Liver (tissue), 9 donors: Measurements from ENCODE around the gene CD300H. TPM values are rescaled to one million over a fixed set of nuclear protein-coding genes. Genes with fewer than 3 reads are reported as not detected.
A peak's percentile ranks its signal among the peaks of the same experiment; 100 is the strongest.

Source experiments
- DNase-seq: peaks from one replicate; pipeline ENCODE4 v3.0.0-alpha.2; 2017; ENCODE audit warnings: low spot score
- H3K27ac ChIP-seq, 2 donors: one replicate each; pipeline ENCODE4 v1.7.0; 2013; ENCODE audit warnings: inconsistent platforms in 2 of 2, low read length in 2 of 2, control low read depth in 1 of 2, low read depth in 1 of 2, mild to moderate bottlenecking in 1 of 2
- H3K27me3 ChIP-seq, 4 donors: one replicate each; pipeline versions ENCODE4 v1.6.1 to v1.7.0; 2013; ENCODE audit warnings: low read length in 3 of 4, inconsistent platforms in 1 of 4, mild to moderate bottlenecking in 1 of 4, moderate library complexity in 1 of 4; ENCODE audit not compliant: control insufficient read depth in 4 of 4, insufficient read depth in 4 of 4
- H3K36me3 ChIP-seq, 4 donors: one replicate each; pipeline versions ENCODE4 v1.6.1 to v1.7.0; 2013; ENCODE audit warnings: low read length in 3 of 4, mild to moderate bottlenecking in 3 of 4, low read depth in 1 of 4, moderate library complexity in 1 of 4; ENCODE audit not compliant: control insufficient read depth in 4 of 4, insufficient read depth in 3 of 4
- H3K4me1 ChIP-seq, 4 donors: one replicate each; pipeline versions ENCODE4 v1.6.1 to v1.7.0; 2013; ENCODE audit warnings: low read length in 3 of 4, mild to moderate bottlenecking in 3 of 4, moderate library complexity in 1 of 4; ENCODE audit not compliant: control insufficient read depth in 4 of 4, insufficient read depth in 4 of 4
- H3K4me3 ChIP-seq, 3 donors: one replicate each; pipeline versions ENCODE4 v1.6.1 to v1.7.0; 2013; ENCODE audit warnings: low read length in 3 of 3, control low read depth in 1 of 3, low read depth in 1 of 3, mild to moderate bottlenecking in 1 of 3
- H3K9ac ChIP-seq, 2 donors: one replicate each; pipeline ENCODE4 v1.7.0; 2013; ENCODE audit warnings: low read length in 2 of 2, mild to moderate bottlenecking in 2 of 2, moderate library complexity in 2 of 2, control low read depth in 1 of 2, low read depth in 1 of 2
- H3K9me3 ChIP-seq, 4 donors: one replicate each; pipeline versions ENCODE4 v1.6.1 to v1.7.0; 2013; ENCODE audit warnings: low read length in 3 of 4; ENCODE audit not compliant: control insufficient read depth in 4 of 4
- CTCF ChIP-seq: fragments of 150-350 bp; IDR thresholded peaks from 2 replicates; pipeline ENCODE4 v1.5.1; 2017; ENCODE audit warnings: improper control_type of control experiment, low read depth, low read length; ENCODE audit not compliant: missing input control
- EGR1 ChIP-seq, 2 donors: IDR thresholded peaks; 2 replicates each; pipeline ENCODE4 v1.6.1; 2016 to 2018; ENCODE audit warnings: antibody characterized with exemption in 2 of 2, low read depth in 2 of 2
- FOXA1 ChIP-seq: IDR thresholded peaks from 2 replicates; pipeline ENCODE4 v1.6.1; 2016; ENCODE audit warnings: antibody characterized with exemption
- FOXA2 ChIP-seq: IDR thresholded peaks from 2 replicates; pipeline ENCODE4 v1.6.1; 2016; ENCODE audit warnings: antibody characterized with exemption
- GABPA ChIP-seq, 2 donors: IDR thresholded peaks in 1 of 2; conservative IDR thresholded peaks in 1 of 2; 2 replicates each; pipeline ENCODE4 v1.6.1; 2016; ENCODE audit warnings: antibody characterized with exemption in 2 of 2, mild to moderate bottlenecking in 1 of 2, moderate library complexity in 1 of 2
- HNF4G ChIP-seq: IDR thresholded peaks from 2 replicates; pipeline ENCODE4 v1.6.1; 2016; ENCODE audit warnings: antibody characterized with exemption
- JUND ChIP-seq, 2 donors: IDR thresholded peaks; 2 replicates each; pipeline ENCODE4 v1.6.1; 2016; ENCODE audit warnings: antibody characterized with exemption in 2 of 2
- NR2F2 ChIP-seq: IDR thresholded peaks from 2 replicates; pipeline ENCODE4 v1.6.1; 2016; ENCODE audit warnings: antibody characterized with exemption
- RAD21 ChIP-seq, 2 donors: IDR thresholded peaks; 2 replicates each; pipeline ENCODE4 v1.6.1; 2016; ENCODE audit warnings: antibody characterized with exemption in 2 of 2, mild to moderate bottlenecking in 2 of 2
- RXRA ChIP-seq, 2 donors: IDR thresholded peaks; 2 replicates each; pipeline ENCODE4 v1.6.1; 2017 to 2018; ENCODE audit warnings: antibody characterized with exemption in 2 of 2, mild to moderate bottlenecking in 1 of 2
- SP1 ChIP-seq: IDR thresholded peaks from 2 replicates; pipeline ENCODE4 v1.6.1; 2018; ENCODE audit warnings: antibody characterized with exemption, mild to moderate bottlenecking
- TAF1 ChIP-seq: conservative IDR thresholded peaks from 2 replicates; pipeline ENCODE4 v1.6.1; 2016; ENCODE audit warnings: antibody characterized with exemption, mild to moderate bottlenecking
- YY1 ChIP-seq: IDR thresholded peaks from 2 replicates; pipeline ENCODE4 v1.6.1; 2016; ENCODE audit warnings: antibody characterized with exemption, mild to moderate bottlenecking
- ZBTB33 ChIP-seq: IDR thresholded peaks from 2 replicates; pipeline ENCODE4 v1.6.1; 2016; ENCODE audit warnings: antibody characterized with exemption
- WGBS: extraction: QIAGEN DNeasy Blood & Tissue Kit; methylation state at CpG from one replicate; pipeline ENCODE4 v1.1.7; 2013; 5-methylcytosine and 5-hydroxymethylcytosine counted together
- polyA plus RNA-seq, 2 donors: library from polyadenylated mRNA; stranded (reverse) in 1 of 2; unstranded in 1 of 2; fragments of 200-250 nt in 1 of 2; fragments of >200 nt in 1 of 2; fragmentation: Nextera tagmentation in 1 of 2; extraction: Ambion mirVana in 1 of 2; gene quantifications; one replicate each; pipeline versions ENCODE4 v1.2.1 to v1.2.3, GENCODE V29; 2013 to 2015
- total RNA-seq, 2 donors: library from RNA; depleted of rRNA; stranded (reverse); fragments of >200 nt; gene quantifications; one replicate each; pipeline ENCODE4 v1.2.3, GENCODE V29; 2014
- TF ChIP-seq, protein P1 (sequence below): IDR thresholded peaks from 2 replicates; pipeline ENCODE4 v1.6.1; 2016; ENCODE audit warnings: antibody characterized with exemption
- TF ChIP-seq, protein P2 (sequence below): IDR thresholded peaks from 2 replicates; pipeline ENCODE4 v1.6.1; 2016; ENCODE audit warnings: antibody characterized with exemption
- donor health status: healthy.
- donor health status: healthy.
- donor health status: healthy.
- donor health status: healthy.
- donor health status: healthy.

The CD300H gene
- total and polyA plus RNA-seq, 4 donors = 0.47 TPM; not detected in 3

DNA sequence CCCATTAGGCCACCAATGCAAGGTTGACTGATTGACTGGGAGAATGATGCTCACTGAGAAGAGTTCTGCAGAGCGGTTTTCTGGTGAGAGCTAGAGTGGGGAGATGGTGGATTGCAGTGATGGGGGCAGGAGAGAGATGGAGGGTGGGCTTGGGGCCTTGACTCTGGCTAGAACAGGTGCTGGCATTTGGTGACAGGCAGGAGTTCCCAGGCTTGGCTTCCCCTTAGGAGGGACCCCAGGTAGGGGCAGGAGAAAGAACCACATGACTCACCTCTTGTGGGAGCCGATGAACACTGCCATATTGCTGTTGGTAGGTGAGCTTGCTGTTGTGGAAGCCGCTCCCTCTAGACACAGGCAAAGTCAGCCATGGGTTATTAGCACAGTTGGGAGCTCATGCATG lies 44.0 kb downstream of the CD300H start:
- 92% methylated on average over 3 of the region's 3 CpGs for WGBS
- peak; percentile 19 for DNase-seq
- Histone ChIP-seq H3K9ac (no peak overlapping the region), H3K4me1 (no peaks in the 10 kb centered on the region), H3K27me3 (no peaks in the 10 kb centered on the region), H3K36me3 (no peaks in the 10 kb centered on the region), H3K27ac (no peak overlapping the region), H3K9me3 (no peaks in the 10 kb centered on the region), H3K4me3 (no peak overlapping the region)
- TF ChIP-seq YY1 = no peak
- no peak for TF ChIP-seq RAD21 (IDR thresholded peaks at IDR 0.05)
- TF ChIP-seq GABPA (IDR thresholded peaks at IDR 0.05 in 1 of 2, conservative IDR thresholded peaks at IDR 0.05 in 1 of 2) = no peak

- H3K27ac ChIP-seq = peak overlapping the region in 1 of 2 donors; percentile 23
- no peak overlapping the region for H3K4me3 ChIP-seq
- no peaks in the 10 kb centered on the region for H3K4me1 ChIP-seq
- no peak for TF ChIP-seq NR2F2
- TF ChIP-seq RAD21 (IDR thresholded peaks at IDR 0.05) = no peak
- TF ChIP-seq YY1 = no peak
- TF ChIP-seq, protein P1, sequence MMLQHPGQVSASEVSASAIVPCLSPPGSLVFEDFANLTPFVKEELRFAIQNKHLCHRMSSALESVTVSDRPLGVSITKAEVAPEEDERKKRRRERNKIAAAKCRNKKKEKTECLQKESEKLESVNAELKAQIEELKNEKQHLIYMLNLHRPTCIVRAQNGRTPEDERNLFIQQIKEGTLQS = no peak
- no peak for TF ChIP-seq HNF4G
- TF ChIP-seq, protein P2, sequence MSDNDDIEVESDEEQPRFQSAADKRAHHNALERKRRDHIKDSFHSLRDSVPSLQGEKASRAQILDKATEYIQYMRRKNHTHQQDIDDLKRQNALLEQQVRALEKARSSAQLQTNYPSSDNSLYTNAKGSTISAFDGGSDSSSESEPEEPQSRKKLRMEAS = no peak
- TF ChIP-seq ZBTB33 = no peak
- TF ChIP-seq FOXA1 = no peak
- no peak for TF ChIP-seq FOXA2
- no peak for TF ChIP-seq CTCF
- no peak for TF ChIP-seq TAF1
- no peak for TF ChIP-seq RXRA (IDR thresholded peaks at IDR 0.05)
- TF ChIP-seq SP1 = no peak
- no peak for TF ChIP-seq JUND (IDR thresholded peaks at IDR 0.05)
- no peak for TF ChIP-seq EGR1 (IDR thresholded peaks at IDR 0.05; ENCODE audit: low read depth in 2 of 2)
- H3K9me3 ChIP-seq = no peaks in the 10 kb centered on the region
- no peak overlapping the region for H3K9ac ChIP-seq
- no peaks in the 10 kb centered on the region for H3K36me3 ChIP-seq
- WGBS = 78% methylated on average over 10 of the region's 10 CpGs
- DNase-seq = no peak
- no peaks in the 10 kb centered on the region for H3K27me3 ChIP-seq
Observed at GRCh38 chr17:74522381-74523105, 44.8 kb downstream of the CD300H start.
